ENCODE data around the gene NTN3. TPM values are rescaled to one million over a fixed set of nuclear protein-coding genes. Genes with fewer than 3 reads are reported as not detected.
"Not testable (repeated sequence)": the region's sequence is repeated elsewhere in the genome, so short reads cannot be mapped to it uniquely, and the experiment has no call there.

The NTN3 gene
- 0.36 TPM for total RNA-seq

GRCh38 chr16:2471016-2471652, at the start of gene NTN3:
TSS of gene NTN3 (plus strand) at chr16:2471297. CDS start at chr16:2471702, 405 bp downstream.
- intact Hi-C loops (cut with DNase I) = no loop called here
- ATAC-seq (no peak), DNase-seq (ENCODE audit: low spot score) (no peak)

DNA sequence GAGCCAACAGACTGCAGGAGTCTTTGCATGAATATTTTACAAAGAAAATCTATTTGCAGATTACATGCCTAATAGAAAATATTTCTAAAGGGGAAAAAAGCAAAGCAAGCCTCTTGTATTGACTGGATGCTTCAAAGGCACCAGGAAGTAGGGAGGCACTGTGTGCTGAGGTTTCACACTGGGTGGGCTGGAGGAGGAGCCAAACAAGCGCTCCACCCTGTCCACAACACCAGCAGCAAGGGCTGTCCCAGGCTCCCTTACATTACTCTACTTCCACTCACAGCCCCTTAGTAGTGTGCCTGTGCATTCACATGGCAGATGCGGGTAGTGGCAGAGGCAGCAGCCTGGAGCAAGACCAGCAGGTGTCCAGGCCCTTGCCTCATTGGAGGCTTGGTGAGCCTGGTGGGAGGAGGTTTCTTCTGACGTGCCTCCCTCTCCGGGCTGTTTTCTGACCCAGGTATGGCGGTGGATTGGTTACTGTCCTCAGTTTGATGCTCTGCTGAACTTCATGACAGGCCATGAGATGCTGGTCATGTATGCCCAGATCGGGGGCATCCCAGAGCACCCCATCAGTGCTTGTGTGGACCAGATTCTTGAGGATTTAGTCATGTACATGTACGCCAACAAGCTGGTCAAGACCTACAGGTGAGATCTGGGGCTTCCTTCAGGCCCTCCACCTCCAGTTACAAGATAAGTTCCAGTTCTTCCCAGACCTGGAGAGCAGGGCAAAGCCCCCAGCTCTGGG, 48.8 kb upstream of the NTN3 start:
- no peak for DNase-seq (ENCODE audit: low spot score)
- ATAC-seq = no peak
- intact Hi-C loops (cut with DNase I) = no loop called here

DNA sequence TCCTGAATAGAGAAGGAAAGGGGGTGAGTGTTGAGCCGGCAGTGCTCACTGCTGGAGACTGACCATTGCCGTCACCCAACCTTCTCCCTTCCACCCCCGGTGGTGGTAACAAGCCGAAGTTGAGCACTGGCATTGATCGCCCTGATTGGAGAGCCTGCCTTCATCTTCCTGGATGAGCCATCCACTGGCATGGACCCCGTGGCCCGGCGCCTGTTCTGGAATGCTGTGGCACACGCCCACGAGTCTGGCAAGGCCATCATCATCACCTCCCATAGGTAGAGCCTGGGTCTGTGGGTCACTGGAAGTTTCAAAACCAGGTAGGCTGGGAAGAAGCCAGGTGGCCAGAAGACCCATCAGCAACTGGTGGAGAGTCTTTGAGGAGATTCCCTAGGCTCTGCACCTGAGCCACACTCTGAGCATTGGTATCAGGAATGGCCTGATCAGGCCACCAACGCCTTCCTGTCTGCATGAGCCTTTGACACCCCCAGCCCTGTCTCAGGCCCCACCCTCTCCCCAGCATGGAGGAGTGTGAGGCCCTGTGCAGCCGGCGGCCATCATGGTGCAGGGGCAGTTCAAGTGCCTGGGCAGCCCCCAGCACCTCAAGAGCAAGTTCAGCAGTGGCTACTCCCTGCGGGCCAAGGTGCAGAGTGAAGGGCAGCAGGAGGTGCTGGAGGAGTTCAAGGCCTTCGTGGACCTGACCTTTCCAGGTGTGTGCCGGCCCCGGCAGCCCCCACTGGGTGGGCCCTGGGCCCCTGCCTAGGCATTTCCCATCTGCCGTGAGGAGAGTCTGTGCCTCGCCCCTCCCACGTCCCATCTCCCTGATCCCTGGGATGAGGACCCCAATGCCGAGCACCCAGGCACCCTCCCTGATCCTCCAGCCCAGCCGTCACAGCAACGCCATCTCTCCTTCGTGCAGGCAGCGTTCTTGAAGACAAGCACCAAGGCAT, 46.8 kb upstream of the NTN3 start:
- ATAC-seq = no peak
- intact Hi-C loops (cut with DNase I) = no loop called here
- DNase-seq (ENCODE audit: low spot score) = no peak

GRCh38 chr16:2425008-2425518, 46.0 kb upstream of the NTN3 start:
- DNase-seq (ENCODE audit: low spot score) (no peak), ATAC-seq (no peak)
- intact Hi-C loops (cut with DNase I) = no loop called here

GRCh38 chr16:2425825-2426430, 45.2 kb upstream of the NTN3 start:
- ATAC-seq (no peak), DNase-seq (ENCODE audit: low spot score) (no peak)
- intact Hi-C loops (cut with DNase I) = no loop called here

DNA sequence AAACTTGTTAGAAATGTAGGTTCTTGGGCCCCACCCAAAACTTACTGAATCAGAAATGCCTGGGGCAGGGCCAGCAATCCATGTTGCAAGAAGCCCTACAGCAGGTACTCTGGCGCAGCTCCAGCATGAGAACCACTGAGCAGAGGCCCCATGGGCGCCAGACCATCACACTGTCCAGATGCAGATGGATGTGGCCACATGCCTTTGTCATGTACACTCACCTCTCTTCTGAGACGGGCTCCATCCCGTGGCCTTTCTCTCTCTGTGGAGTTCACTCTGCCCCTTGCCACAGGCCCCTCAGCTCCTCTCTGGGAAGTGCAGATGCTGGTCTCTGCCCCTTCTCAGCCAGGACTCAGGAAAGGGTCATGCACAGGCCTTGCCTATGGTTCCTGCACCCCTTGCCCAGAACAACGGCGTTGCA, 44.1 kb upstream of the NTN3 start:
- ATAC-seq (no peak), DNase-seq (ENCODE audit: low spot score) (no peak)
- intact Hi-C loops (cut with DNase I) = no loop called here

GRCh38 chr16:2427526-2427925, 43.6 kb upstream of the NTN3 start:
- DNase-seq (ENCODE audit: low spot score) (no peak), ATAC-seq (no peak)
- intact Hi-C loops (cut with DNase I) = no loop called here

GRCh38 chr16:2428051-2428783, 42.9 kb upstream of the NTN3 start:
- peak; percentile 60 for ATAC-seq
- DNase-seq (ENCODE audit: low spot score) = no peak
- intact Hi-C loops (cut with DNase I) = no loop called here

- intact Hi-C loops (cut with DNase I) = no loop called here
- DNase-seq (ENCODE audit: low spot score) (no peak), ATAC-seq (peak; percentile 51)
Observed at GRCh38 chr16:2428784-2429033, 42.4 kb upstream of the NTN3 start.

DNA sequence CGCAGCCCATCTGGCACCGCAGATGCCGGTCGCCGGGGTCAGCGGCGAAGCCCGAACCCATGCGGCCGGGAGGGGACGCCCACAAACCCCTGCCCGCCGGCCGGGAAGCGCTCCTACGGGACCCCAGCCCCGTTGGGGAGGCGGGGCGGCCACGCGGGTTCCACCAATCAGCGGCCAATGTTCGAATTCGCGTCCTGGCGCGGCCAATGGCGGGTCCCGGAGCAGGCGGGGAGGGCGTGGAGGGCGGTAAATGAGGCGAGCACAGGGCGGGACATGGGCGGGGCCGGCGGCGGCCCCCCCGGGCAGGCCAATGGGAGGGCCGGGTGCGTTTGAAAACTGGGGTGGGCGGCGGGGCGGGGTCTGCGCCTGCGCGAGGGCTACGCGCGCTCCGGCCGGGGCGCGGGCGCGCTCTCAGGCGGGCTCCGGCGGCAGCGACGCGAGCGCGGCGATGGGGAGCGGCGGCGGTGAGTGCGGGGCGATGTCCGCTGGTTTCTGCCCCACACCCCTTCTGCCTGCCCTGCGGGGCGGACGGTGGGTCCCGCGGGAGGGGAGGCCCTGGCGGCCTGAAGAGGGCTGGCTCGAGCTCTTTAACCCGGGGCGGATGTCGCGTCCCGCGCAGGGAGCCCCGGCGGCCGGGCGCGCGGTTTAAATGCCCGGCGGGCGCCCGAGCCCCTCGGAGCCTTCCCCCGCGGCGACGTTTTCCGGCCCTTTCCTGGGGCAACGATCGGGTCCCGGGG, 41.9 kb upstream of the NTN3 start, which contains the start of gene CCNF:
TSS of gene CCNF (plus strand) at position 414 of the 737 bp plus-strand sequence. CDS start at position 449, 35 bp downstream.
- intact Hi-C loops (cut with DNase I) = no loop called here
- ATAC-seq (peak; percentile 98), DNase-seq (ENCODE audit: low spot score) (peak; percentile 99)

DNA sequence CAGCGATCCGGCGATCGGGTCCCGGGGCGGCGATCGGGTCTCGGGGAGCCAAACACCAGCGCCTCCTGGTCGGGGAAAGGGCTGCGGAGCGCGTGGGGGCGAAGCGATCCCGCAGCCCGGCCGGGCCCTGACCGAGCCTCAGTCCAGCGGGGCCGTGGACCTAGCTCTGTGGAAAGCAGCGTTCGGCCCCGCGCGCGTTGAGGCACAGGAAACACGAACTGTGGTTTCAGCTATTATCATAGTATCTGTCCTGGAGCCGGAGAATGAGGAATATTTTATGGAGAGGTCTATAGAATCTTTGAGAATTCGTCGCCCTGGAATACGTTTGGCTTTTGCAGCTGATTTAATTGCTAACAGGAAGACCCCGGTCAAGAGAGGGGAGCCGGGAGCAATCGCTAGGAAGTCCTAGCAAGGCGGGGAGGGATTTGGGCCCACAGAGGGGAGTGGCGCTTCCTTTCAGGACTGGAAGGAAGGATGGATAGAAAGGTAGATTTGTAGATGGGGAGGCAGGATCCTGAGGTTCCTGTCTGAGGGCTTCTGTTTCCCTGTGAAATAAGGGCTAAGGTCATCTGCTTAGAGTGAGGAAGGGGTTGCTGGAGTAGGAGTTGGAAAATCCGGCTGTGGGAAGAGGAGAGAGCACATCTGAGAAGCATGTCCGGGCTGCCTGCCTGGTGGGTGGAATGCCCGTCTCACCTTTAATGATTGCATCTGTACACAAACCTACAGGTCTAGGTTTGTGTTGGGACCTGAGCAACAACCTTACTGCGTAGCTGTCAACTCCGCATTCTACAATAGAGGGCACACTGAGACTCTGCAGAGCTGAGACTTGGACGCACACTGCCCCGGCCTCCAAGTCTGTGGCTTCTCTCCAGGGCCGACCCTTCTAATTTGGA, 41.1 kb upstream of the NTN3 start:
- DNase-seq (ENCODE audit: low spot score) = no peak
- ATAC-seq = no peak
- intact Hi-C loops (cut with DNase I) = no loop called here

GRCh38 chr16:2432286-2432685, 38.8 kb upstream of the NTN3 start:
- DNase-seq (ENCODE audit: low spot score) = no peak
- intact Hi-C loops (cut with DNase I) = no loop called here
- no peak for ATAC-seq

DNA sequence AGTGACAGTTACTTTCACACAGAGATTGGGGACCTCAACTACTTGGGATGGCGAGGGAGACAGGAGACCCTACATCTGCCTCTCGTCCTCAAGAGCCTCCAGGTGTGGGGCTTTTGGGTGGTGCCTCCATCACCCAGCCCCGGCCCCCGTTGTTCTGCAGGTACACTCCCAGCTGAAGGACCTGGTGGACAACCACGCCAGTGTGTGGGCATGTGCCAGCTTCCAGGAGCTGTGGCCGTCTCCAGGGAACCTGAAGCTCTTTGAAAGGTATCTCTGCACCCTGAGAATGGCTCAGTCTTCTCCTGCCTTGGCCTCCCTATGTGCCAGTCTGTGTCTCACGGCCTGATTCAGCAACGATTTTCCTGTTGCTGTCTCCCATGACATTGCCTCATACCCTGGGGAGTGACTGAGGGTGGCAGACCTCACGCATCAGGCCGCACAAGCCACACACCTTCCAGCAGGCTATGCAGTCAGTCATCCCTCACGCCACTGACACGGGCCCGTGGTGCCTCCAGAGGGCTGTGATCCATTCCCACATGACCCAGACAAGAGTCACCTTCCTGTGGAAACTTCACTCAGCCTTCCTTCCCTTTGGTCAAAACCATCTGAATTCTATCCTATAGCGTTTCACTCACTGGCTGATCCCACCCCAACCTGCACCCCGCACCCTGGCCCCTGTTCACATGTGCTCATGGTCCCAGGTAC, 38.1 kb upstream of the NTN3 start:
- intact Hi-C loops (cut with DNase I) = no loop called here
- ATAC-seq (no peak), DNase-seq (ENCODE audit: low spot score) (no peak)

GRCh38 chr16:2435236-2435635, 35.9 kb upstream of the NTN3 start:
- ATAC-seq; intact Hi-C loops (cut with DNase I); DNase-seq (ENCODE audit: low spot score): not testable (repeated sequence)

GRCh38 chr16:2436110-2436509, 35.0 kb upstream of the NTN3 start:
- ATAC-seq (no peak), DNase-seq (ENCODE audit: low spot score) (no peak)
- intact Hi-C loops (cut with DNase I) = no loop called here

DNA sequence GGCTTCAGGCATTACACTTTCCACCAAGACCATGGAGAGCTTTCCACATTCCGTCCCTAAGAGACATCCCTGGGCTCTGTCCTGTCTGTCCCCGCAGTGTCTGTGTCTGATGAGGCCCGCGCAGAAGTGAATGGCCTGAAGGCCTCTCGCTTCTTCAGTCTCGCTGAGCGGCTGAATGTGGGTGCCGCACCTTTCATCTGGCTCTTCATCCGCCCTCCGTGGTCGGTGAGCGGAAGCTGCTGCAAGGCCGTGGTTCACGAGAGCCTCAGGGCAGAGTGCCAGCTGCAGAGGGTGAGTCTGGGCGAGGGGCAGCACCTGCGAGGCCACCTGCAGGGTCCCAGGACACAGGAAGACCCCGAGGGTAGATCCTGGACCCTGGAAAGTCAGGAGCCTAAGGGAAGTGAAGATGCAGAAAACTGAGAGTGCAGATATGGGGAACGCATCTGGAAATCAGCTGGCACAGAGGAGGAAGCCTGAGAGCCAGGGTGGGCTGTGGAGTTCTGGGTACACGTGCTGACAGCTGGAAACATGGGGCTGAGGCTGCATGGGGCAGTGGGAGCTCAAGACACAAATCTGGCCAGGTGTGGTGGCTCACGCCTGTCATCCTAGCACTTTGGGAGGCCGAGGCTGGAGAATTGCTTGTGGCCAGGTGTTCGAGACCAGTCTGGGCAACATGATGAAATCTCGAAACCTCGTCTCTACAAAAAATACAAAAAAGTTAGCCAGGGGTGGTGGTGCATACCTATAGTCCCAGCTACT, 33.9 kb upstream of the NTN3 start:
- no peak for ATAC-seq
- DNase-seq (ENCODE audit: low spot score) = no peak
- intact Hi-C loops (cut with DNase I) = no loop called here

All from sciatic nerve (tissue), 2 donors.